H1 (cell line): ENCODE measurements around the gene DCUN1D4. TPM values are rescaled to one million over a fixed set of nuclear protein-coding genes. Genes with fewer than 3 reads are reported as not detected.

Experiments
- CTCF ChIA-PET: fragments of 300-600 bp; sonication (Branson Sonifier 250); formaldehyde crosslinking; loops from one replicate; lab custom pipeline; 2021; ENCODE audit not compliant: partially characterized antibody; lab: Charles Lee
- POLR2A ChIA-PET: fragments of 300-600 bp; sonication (Branson Sonifier 250); formaldehyde crosslinking; loops from one replicate; lab custom pipeline; 2021; ENCODE audit warnings: inconsistent platforms; ENCODE audit not compliant: partially characterized antibody; lab: Charles Lee
- DNase-seq, 2 experiments: peaks; one replicate each; pipeline versions ENCODE4 v3.0.0 to v3.0.0-alpha.2; 2010 to 2022; ENCODE audit warnings: low spot score in 2 of 2, low read depth in 1 of 2, mixed read lengths in 1 of 2
- FAIRE-seq: peaks from 2 replicates; lab custom pipeline; 2011; peaks lifted over from hg19 to GRCh38; lab: Jason Lieb, UNC
- H2AFZ ChIP-seq: 2 replicates; pipeline ENCODE4 v1.8.1; 2012; ENCODE audit warnings: low read length, inconsistent platforms
- H2AK5ac ChIP-seq: 2 replicates; pipeline ENCODE4 v1.6.1; 2013; ENCODE audit warnings: low read depth, low read length
- H2BK120ac ChIP-seq: replicated peaks from 2 replicates; pipeline ENCODE3; 2013; ENCODE audit warnings: low read depth, low read length, inconsistent platforms
- H2BK12ac ChIP-seq: 2 replicates; pipeline ENCODE4 v1.6.1; 2013; ENCODE audit warnings: low read depth, low read length
- H2BK15ac ChIP-seq: 2 replicates; pipeline ENCODE4 v1.6.1; 2013; ENCODE audit warnings: low read length
- H2BK20ac ChIP-seq: 2 replicates; pipeline ENCODE4 v1.6.1; 2013; ENCODE audit warnings: low read length
- H2BK5ac ChIP-seq: 2 replicates; pipeline ENCODE4 v1.6.1; 2013; ENCODE audit warnings: low read depth, low read length
- H3K14ac ChIP-seq: 2 replicates; pipeline ENCODE4 v1.6.1; 2013; ENCODE audit warnings: inconsistent platforms; ENCODE audit not compliant: insufficient read length
- H3K18ac ChIP-seq: 2 replicates; pipeline ENCODE4 v1.6.1; 2013; ENCODE audit warnings: low read length; ENCODE audit errors: extremely low read depth
- H3K23ac ChIP-seq: 2 replicates; pipeline ENCODE4 v1.6.1; 2013; ENCODE audit warnings: inconsistent platforms; ENCODE audit not compliant: insufficient read length
- H3K23me2 ChIP-seq: 2 replicates; pipeline ENCODE4 v1.6.1; 2013; ENCODE audit warnings: low read depth, low read length
- H3K27ac ChIP-seq: 2 replicates; pipeline ENCODE4 v1.6.1; 2011; ENCODE audit warnings: low read depth, low read length, inconsistent platforms
- H3K27me3 ChIP-seq, 4 experiments: replicated peaks in 1 of 4; 1 replicate in 1 of 4; 2 replicates in 3 of 4; pipeline versions ENCODE4 v1.6.1 to v1.8.1; 2011 to 2013; ENCODE audit warnings: low read length in 3 of 4, mild to moderate bottlenecking in 3 of 4, inconsistent platforms in 2 of 4, mixed read lengths in 2 of 4, moderate library complexity in 1 of 4; ENCODE audit not compliant: control insufficient read depth in 3 of 4, insufficient read depth in 3 of 4; ENCODE audit errors: extremely low read depth in 1 of 4
- H3K36me3 ChIP-seq, 4 experiments: 2 replicates each; pipeline versions ENCODE4 v1.6.1 to v1.8.1; 2011 to 2013; ENCODE audit warnings: mild to moderate bottlenecking in 4 of 4, low read length in 3 of 4, moderate library complexity in 2 of 4, control low read depth in 1 of 4, inconsistent platforms in 1 of 4; ENCODE audit not compliant: insufficient read depth in 4 of 4, control insufficient read depth in 2 of 4
- H3K4ac ChIP-seq: replicated peaks from 2 replicates; pipeline ENCODE3; 2013; ENCODE audit warnings: low read length, low read depth, mixed read lengths, inconsistent platforms; ENCODE audit not compliant: insufficient read length
- H3K4me1 ChIP-seq, 4 experiments: replicated peaks in 1 of 4; 1 replicate in 1 of 4; 2 replicates in 3 of 4; pipeline versions ENCODE4 v1.6.1 to v1.8.1; 2011 to 2013; ENCODE audit warnings: low read length in 3 of 4, inconsistent platforms in 2 of 4, mixed read lengths in 1 of 4; ENCODE audit not compliant: insufficient read depth in 4 of 4, control insufficient read depth in 3 of 4
- H3K4me2 ChIP-seq, 2 experiments: 2 replicates each; pipeline versions ENCODE4 v1.6.1 to v1.8.1; 2011 to 2013; ENCODE audit warnings: low read depth in 2 of 2, low read length in 2 of 2, control low read depth in 1 of 2, inconsistent platforms in 1 of 2, mild to moderate bottlenecking in 1 of 2; ENCODE audit not compliant: insufficient read depth in 1 of 2
- H3K4me3 ChIP-seq, 4 experiments: fragments of 200-600, 300-600 bp in 1 of 4; sonication (generic), shearing (Covaris generic), sonication (Bioruptor Twin) in 1 of 4; 2 replicates each; pipeline versions ENCODE4 v1.5.1 to v1.8.1; 2011 to 2016; ENCODE audit warnings: low read length in 4 of 4, low read depth in 3 of 4, control low read depth in 2 of 4, inconsistent platforms in 2 of 4, mild to moderate bottlenecking in 2 of 4, mixed read lengths in 1 of 4, moderate library complexity in 1 of 4; ENCODE audit not compliant: insufficient read depth in 2 of 4; ENCODE audit errors: extremely low read depth in 1 of 4
- H3K56ac ChIP-seq: replicated peaks from 2 replicates; pipeline ENCODE3; 2013; ENCODE audit warnings: low read depth, mild to moderate bottlenecking, mixed read lengths, low read length, inconsistent platforms; ENCODE audit not compliant: insufficient read length
- H3K79me1 ChIP-seq: 2 replicates; pipeline ENCODE4 v1.6.1; 2013; ENCODE audit warnings: low read depth, low read length, control low read depth
- H3K79me2 ChIP-seq, 2 experiments: 2 replicates each; pipeline versions ENCODE4 v1.6.1 to v1.8.1; 2012 to 2013; ENCODE audit warnings: low read length in 2 of 2, mild to moderate bottlenecking in 2 of 2, inconsistent platforms in 1 of 2; ENCODE audit not compliant: insufficient read depth in 2 of 2, control insufficient read depth in 1 of 2
- H3K9ac ChIP-seq, 4 experiments: replicated peaks in 1 of 4; 1 replicate in 1 of 4; 2 replicates in 3 of 4; pipeline versions ENCODE4 v1.6.1 to v1.8.1; 2011 to 2013; ENCODE audit warnings: low read depth in 3 of 4, low read length in 3 of 4, control low read depth in 2 of 4, mild to moderate bottlenecking in 2 of 4, moderate library complexity in 2 of 4, inconsistent platforms in 1 of 4; ENCODE audit errors: extremely low read depth in 1 of 4
- H3K9me3 ChIP-seq, 2 experiments: 2 replicates each; pipeline versions ENCODE4 v1.6.1 to v1.8.1; 2012 to 2013; ENCODE audit warnings: mild to moderate bottlenecking in 2 of 2, moderate library complexity in 2 of 2, control low read depth in 1 of 2, inconsistent platforms in 1 of 2, low read depth in 1 of 2, low read length in 1 of 2, mixed read lengths in 1 of 2; ENCODE audit not compliant: insufficient read depth in 2 of 2
- H4K20me1 ChIP-seq, 2 experiments: replicated peaks in 1 of 2; 2 replicates each; pipeline versions ENCODE3 to v1.8.1; 2011 to 2013; ENCODE audit warnings: inconsistent platforms in 2 of 2, low read length in 2 of 2, mild to moderate bottlenecking in 1 of 2; ENCODE audit not compliant: insufficient read depth in 2 of 2, control insufficient read depth in 1 of 2
- H4K5ac ChIP-seq: 2 replicates; pipeline ENCODE4 v1.6.1; 2013; ENCODE audit warnings: low read length, low read depth, mixed read lengths, inconsistent platforms; ENCODE audit not compliant: insufficient read length
- H4K8ac ChIP-seq: 2 replicates; pipeline ENCODE4 v1.8.0; 2013; ENCODE audit warnings: mild to moderate bottlenecking, moderate library complexity, low read length, inconsistent platforms; ENCODE audit not compliant: insufficient read depth; ENCODE audit errors: extremely low read depth
- H4K91ac ChIP-seq: replicated peaks from 2 replicates; pipeline ENCODE3; 2013; ENCODE audit warnings: low read length, mixed read lengths, inconsistent platforms; ENCODE audit not compliant: insufficient read length
- CEBPB ChIP-seq: IDR thresholded peaks from 2 replicates; pipeline ENCODE4 v1.6.1; 2012; ENCODE audit warnings: low read depth, low read length
- EP300 ChIP-seq, 2 experiments: IDR thresholded peaks; 1 replicate in 1 of 2; 2 replicates in 1 of 2; pipeline ENCODE4 v1.6.1; 2011 to 2012; ENCODE audit warnings: low read depth in 2 of 2, low read length in 2 of 2, mild to moderate bottlenecking in 2 of 2, borderline replicate concordance in 1 of 2, inconsistent platforms in 1 of 2, moderate library complexity in 1 of 2
- EZH2 ChIP-seq: fragments of 200-600 bp; sonication (generic); IDR thresholded peaks from 2 replicates; pipeline ENCODE4 v1.7.1; 2012; ENCODE audit warnings: low read depth, mild to moderate bottlenecking, moderate library complexity, low read length, inconsistent platforms; ENCODE audit not compliant: severe bottlenecking
- JUND ChIP-seq: IDR thresholded peaks from 2 replicates; pipeline ENCODE4 v1.6.1; 2011; ENCODE audit warnings: mild to moderate bottlenecking, improper control_type of control experiment, low read length
- KDM1A ChIP-seq: fragments of 200-600, 300-600 bp; sonication (generic); IDR thresholded peaks from 2 replicates; pipeline ENCODE4 v1.7.1; 2016; ENCODE audit warnings: mild to moderate bottlenecking, low read length, borderline replicate concordance
- KDM4A ChIP-seq: IDR thresholded peaks from one replicate; pipeline ENCODE4 v1.7.1; 2012; ENCODE audit warnings: low read depth, mild to moderate bottlenecking, moderate library complexity, low read length, inconsistent platforms; ENCODE audit not compliant: severe bottlenecking
- RNF2 ChIP-seq: fragments of 200-900, 300-1000 bp; sonication (generic); IDR thresholded peaks from 2 replicates; pipeline ENCODE4 v1.7.1; 2016; ENCODE audit warnings: borderline replicate concordance, low read depth, mild to moderate bottlenecking, antibody characterized with exemption, low read length; ENCODE audit not compliant: poor library complexity, severe bottlenecking; ENCODE audit errors: missing control alignments
- RXRA ChIP-seq: IDR thresholded peaks from 2 replicates; pipeline ENCODE4 v1.6.1; 2011; ENCODE audit warnings: low read depth, mild to moderate bottlenecking, low read length, moderate library complexity; ENCODE audit not compliant: insufficient read depth
- SP2 ChIP-seq: IDR thresholded peaks from 2 replicates; pipeline ENCODE4 v1.6.1; 2012; ENCODE audit warnings: mild to moderate bottlenecking, low read length, inconsistent platforms
- SRF ChIP-seq: IDR thresholded peaks from 2 replicates; pipeline ENCODE4 v1.6.1; 2011; ENCODE audit warnings: mild to moderate bottlenecking, low read depth, low read length, moderate library complexity
- TAF7 ChIP-seq: optimal IDR thresholded peaks from 2 replicates; pipeline ENCODE3; 2011; ENCODE audit warnings: low read depth, mild to moderate bottlenecking, inconsistent platforms, low read length, moderate library complexity, borderline replicate concordance
- TEAD4 ChIP-seq: IDR thresholded peaks from 2 replicates; pipeline ENCODE4 v1.6.1; 2012; ENCODE audit warnings: low read depth, low read length, inconsistent platforms, mixed read lengths
- WGBS, 2 experiments: shearing (Covaris generic) in 1 of 2; methylation state at CpG; one replicate each; pipeline versions ENCODE4 v1.1.6 to v1.1.7; 2013 to 2015; ENCODE audit warnings: low lambda C conversion rate in 2 of 2, mixed read lengths in 2 of 2, inconsistent platforms in 1 of 2, low coverage in 1 of 2, missing lambda C conversion rate in 1 of 2; ENCODE audit not compliant: insufficient replicate concordance in 2 of 2, insufficient coverage in 1 of 2, insufficient read length in 1 of 2; ENCODE audit errors: extremely low coverage in 1 of 2, missing lambda C conversion rate in 1 of 2; 5-methylcytosine and 5-hydroxymethylcytosine counted together
- polyA plus RNA-seq, 7 experiments: library from polyadenylated mRNA; depleted of rRNA in 3 of 7; stranded (reverse) in 5 of 7; unstranded in 2 of 7; fragments of >200 nt in 5 of 7; fragments of 200-250 nt in 2 of 7; gene quantifications; 1 replicate in 5 of 7; 2 replicates in 1 of 7; 4 replicates in 1 of 7; pipeline versions ENCODE4 v1.2.1 to v1.2.3, GENCODE V29; 2011 to 2013; ENCODE audit warnings: missing spikeins in 2 of 7, mixed read lengths in 2 of 7
- total RNA-seq: library from RNA; stranded (reverse); fragmentation: NEBNext Ultra II Directional; extraction: Animal tissue kit (Norgen Biotek cat#: 25700); gene quantifications from 2 replicates; pipeline ENCODE4 v1.2.1, GENCODE V29; 2021

DCUN1D4 gene
- total and polyA plus RNA-seq, 2 of the 8 experiments (the other 6 are each of a cell fraction or from before 2014, with no cell fraction given): 22.9 to 55.9 TPM

DNA sequence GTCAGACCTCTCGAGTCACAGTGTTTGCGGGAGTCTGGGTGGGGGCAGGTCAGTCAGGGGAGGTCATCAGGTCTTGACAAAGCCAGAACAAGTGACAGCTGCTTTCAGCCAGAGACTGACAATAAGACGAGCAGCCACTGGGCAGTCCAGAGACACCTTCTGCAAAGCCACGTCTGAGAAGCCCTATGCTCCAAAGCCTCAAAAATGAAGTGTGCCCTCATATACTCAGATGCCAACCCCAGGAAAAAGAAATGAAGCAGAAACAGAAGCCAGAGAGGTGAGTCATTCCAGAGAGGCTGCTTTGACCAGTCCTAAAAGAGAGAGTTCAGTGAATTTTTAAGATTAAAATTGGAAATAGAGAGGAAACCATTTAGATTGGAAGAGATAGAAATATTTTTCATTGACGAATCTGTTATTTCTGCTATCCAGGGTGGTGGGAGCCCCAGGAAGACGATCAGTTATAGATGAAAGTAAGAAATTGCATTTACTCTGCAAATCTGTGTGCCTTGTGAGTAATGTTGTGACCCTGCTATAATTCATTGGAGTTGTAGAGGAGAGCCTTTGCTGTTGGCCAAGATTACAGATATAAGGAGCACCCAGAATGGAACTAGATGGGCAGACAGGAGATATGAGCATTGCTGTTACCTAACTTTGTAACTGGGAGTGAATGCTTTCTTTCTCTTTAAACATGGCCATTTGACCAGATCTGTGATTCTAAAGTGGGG lies 99.3 kb downstream of the DCUN1D4 start:
- Histone ChIP-seq H3K79me2 (no peaks in the 10 kb centered on the region), H3K27ac (no peak overlapping the region), H4K8ac (no peak overlapping the region), H2BK12ac (no peak overlapping the region), H3K18ac (no peak overlapping the region), H3K23ac (no peak overlapping the region), H3K27me3 (no peaks in the 10 kb centered on the region), H3K14ac (no peak overlapping the region), H3K23me2 (no peaks in the 10 kb centered on the region), H2BK15ac (no peak overlapping the region), H2BK20ac (no peak overlapping the region), H3K4ac (no peak overlapping the region), H3K36me3 (no peaks in the 10 kb centered on the region; a peak in 1 of 8 replicates), H4K91ac (no peak overlapping the region), H3K4me3 (no peak overlapping the region), H3K9me3 (peaks cover 10% of the 10 kb centered on the region in 2 experiments), H4K5ac (no peak overlapping the region), H2AK5ac (no peak overlapping the region), H4K20me1 (no peaks in the 10 kb centered on the region), H2BK5ac (no peak overlapping the region), H2BK120ac (no peak overlapping the region), H3K79me1 (no peaks in the 10 kb centered on the region), H3K4me1 (no peaks in the 10 kb centered on the region), H3K4me2 (no peak overlapping the region), H2AFZ (no peak overlapping the region), H3K56ac (no peak overlapping the region), H3K9ac (no peak overlapping the region)
- ChIA-PET POLR2A (no interaction called here), CTCF (no interaction called here)
- no peak for DNase-seq
- whole genome bisulfite sequencing, 2 experiments: 92% methylated on average over 6 of the region's 6 CpGs; no CpG with 5 or more reads in 1 of the 2 experiments
- no peak for FAIRE-seq
- no peak for TF ChIP-seq RXRA
- no peak for TF ChIP-seq SP2
- no peak for TF ChIP-seq TEAD4
- TF ChIP-seq KDM1A: no peak
- no peak for TF ChIP-seq TAF7
- no peak for TF ChIP-seq CEBPB
- TF ChIP-seq EP300 (IDR thresholded peaks at IDR 0.05; ENCODE audit: borderline replicate concordance in 1 of 2, low read depth in 2 of 2, low read length in 2 of 2): no peak
- no peak for TF ChIP-seq RNF2
- TF ChIP-seq SRF: no peak
- TF ChIP-seq KDM4A: no peak
- no peak for TF ChIP-seq EZH2
- TF ChIP-seq JUND: no peak
